Esophagus muscularis mucosa (tissue), 3 donors: ENCODE results near the gene PDF.

ENCODE experiments used
- CTCF ChIP-seq, 3 experiments: fragments of 200-600 bp in 2 of 3; fragments of 450-650 bp in 1 of 3; sonication (generic) in 2 of 3; IDR thresholded peaks; one replicate each; pipeline ENCODE4 v1.5.1; 2017 to 2019; ENCODE audit warnings: antibody characterized with exemption in 3 of 3, mild to moderate bottlenecking in 2 of 3, moderate library complexity in 1 of 3
- POLR2A ChIP-seq: fragments of 450-650 bp; IDR thresholded peaks from one replicate; pipeline ENCODE4 v1.6.1; 2017; ENCODE audit warnings: antibody characterized with exemption, moderate library complexity, mild to moderate bottlenecking, low read depth
- POLR2AphosphoS5 ChIP-seq, 2 donors: sonication (generic); formaldehyde crosslinking; IDR thresholded peaks; one replicate each; pipeline ENCODE4 v1.6.1; 2017; ENCODE audit warnings: antibody characterized with exemption in 2 of 2

DNA sequence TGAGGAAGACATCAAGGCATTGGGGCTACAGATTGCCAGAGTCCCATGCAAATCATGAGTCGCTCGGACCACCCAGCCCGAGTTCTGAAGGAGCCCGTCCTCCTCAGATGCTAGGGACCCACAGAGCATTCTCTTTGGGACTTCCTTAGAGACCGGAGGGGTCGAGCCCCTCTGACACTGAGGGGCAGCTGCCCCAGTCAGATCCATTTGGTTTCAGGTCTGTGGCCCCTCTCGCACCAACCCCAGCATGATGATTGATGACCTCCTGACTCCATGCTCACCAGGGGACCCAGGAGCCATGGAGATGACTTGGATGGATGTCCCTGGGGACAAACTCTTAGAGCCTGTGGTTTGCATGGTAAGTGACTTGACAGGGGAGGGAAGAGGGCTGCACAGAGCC, 8.0 kb downstream of the PDF start:
- no peak for TF ChIP-seq CTCF (IDR thresholded peaks at IDR 0.05)
- no peak for TF ChIP-seq POLR2A
- TF ChIP-seq POLR2AphosphoS5 (IDR thresholded peaks at IDR 0.05), result no peak
